HepG2 (cell line): ENCODE results near the gene KRT6C. TPM values are rescaled to one million over a fixed set of nuclear protein-coding genes. Genes with fewer than 3 reads are reported as not detected.

ENCODE experiments used
- ATAC-seq: fragments of 200-7000 bp; cut with Tn5 transposase; 3 replicates; pipeline ENCODE4 v1.9.1; 2020; ENCODE audit warnings: mild to moderate bottlenecking, moderate library complexity
- BruUV-seq: library from RNA; stranded (reverse); fragments of 400-500 nt; replicated peaks from 2 replicates; lab custom pipeline; 2021; lab: Mats Ljungman, UMichigan
- CTCF ChIA-PET: fragments of 300-600 bp; formaldehyde crosslinking; extraction: SDS; loops from one replicate; lab custom pipeline; 2021; ENCODE audit warnings: low total read pairs, inconsistent platforms, low intra/inter-chr PET ratio; lab: Yijun Ruan, JAX
- POLR2A ChIA-PET: fragments of 350-600 bp; sonication (Branson Sonifier 250); formaldehyde crosslinking; loops from one replicate; lab custom pipeline; 2020; ENCODE audit warnings: antibody characterized with exemption, inconsistent platforms; lab: Yijun Ruan, JAX
- DNase-seq: peaks from one replicate; pipeline ENCODE4 v3.0.0-alpha.2; 2015; ENCODE audit warnings: low spot score
- FAIRE-seq: peaks from 3 replicates; lab custom pipeline; 2011; peaks lifted over from hg19 to GRCh38; lab: Jason Lieb, UNC
- H2AFZ ChIP-seq: one replicate; pipeline ENCODE4 v1.6.1; 2011; ENCODE audit warnings: low read length, inconsistent platforms
- H3K27ac ChIP-seq: fragments of 300-600 bp; 3 replicates; pipeline ENCODE4 v1.8.0; 2011; ENCODE audit warnings: mixed run types, mild to moderate bottlenecking, mixed read lengths, low read length, inconsistent platforms; ENCODE audit not compliant: insufficient read depth; ENCODE audit errors: extremely low read length
- H3K27me3 ChIP-seq, 2 experiments: fragments of 200-600 bp in 1 of 2; 2 replicates in 1 of 2; 3 replicates in 1 of 2; pipeline versions ENCODE4 v1.6.0 to v1.8.0; 2011; ENCODE audit warnings: low read length in 2 of 2, mild to moderate bottlenecking in 2 of 2, moderate library complexity in 2 of 2, inconsistent platforms in 1 of 2; ENCODE audit not compliant: insufficient read depth in 2 of 2, control insufficient read depth in 1 of 2
- H3K36me3 ChIP-seq, 2 experiments: fragments of 200-600 bp in 1 of 2; replicated peaks in 1 of 2; 2 replicates in 1 of 2; 3 replicates in 1 of 2; pipeline versions ENCODE4 v1.5.1 to v1.8.0; 2011; ENCODE audit warnings: low read length in 2 of 2, inconsistent platforms in 1 of 2; ENCODE audit not compliant: insufficient read depth in 2 of 2, control insufficient read depth in 1 of 2
- H3K4me1 ChIP-seq: 2 replicates; pipeline ENCODE4 v1.5.1; 2012; ENCODE audit warnings: low read length, inconsistent platforms; ENCODE audit not compliant: insufficient read depth
- H3K4me2 ChIP-seq: 2 replicates; pipeline ENCODE4 v1.6.0; 2011; ENCODE audit warnings: low read depth, low read length, inconsistent platforms
- H3K4me3 ChIP-seq, 3 experiments: fragments of 200-600 bp in 1 of 3; sonication (generic), shearing (Covaris generic) in 1 of 3; replicated peaks in 1 of 3; 2 replicates each; pipeline ENCODE4 v1.5.1; 2011 to 2016; ENCODE audit warnings: low read length in 3 of 3, inconsistent platforms in 2 of 3, low read depth in 2 of 3, mild to moderate bottlenecking in 2 of 3, control low read depth in 1 of 3, mixed read lengths in 1 of 3; ENCODE audit not compliant: insufficient read depth in 1 of 3
- H3K79me2 ChIP-seq: one replicate; pipeline ENCODE4 v1.6.1; 2011; ENCODE audit warnings: low read length, inconsistent platforms; ENCODE audit not compliant: insufficient read depth
- H3K9ac ChIP-seq: 2 replicates; pipeline ENCODE4 v1.6.0; 2011; ENCODE audit warnings: mild to moderate bottlenecking, low read depth, low read length, inconsistent platforms; ENCODE audit not compliant: insufficient read depth
- H3K9me3 ChIP-seq: 2 replicates; pipeline ENCODE4 v1.5.1; 2012; ENCODE audit warnings: mild to moderate bottlenecking, low read length
- H4K20me1 ChIP-seq: 2 replicates; pipeline ENCODE4 v1.6.0; 2011; ENCODE audit warnings: inconsistent platforms, mild to moderate bottlenecking, low read length, moderate library complexity; ENCODE audit not compliant: insufficient read depth
- AGO2 ChIP-seq: fragments of 200-400 bp; formaldehyde crosslinking; optimal IDR thresholded peaks from 2 replicates; pipeline ENCODE3; 2017; ENCODE audit warnings: mild to moderate bottlenecking, low read depth, low read length, moderate library complexity
- ARNT2 ChIP-seq: sonication (generic); formaldehyde crosslinking; IDR thresholded peaks from 2 replicates; pipeline ENCODE4 v1.8.0; 2022; ENCODE audit warnings: mild to moderate bottlenecking, low read depth, missing genetic modification reagents, moderate library complexity
- BCL6 ChIP-seq: IDR thresholded peaks from 2 replicates; pipeline ENCODE4 v1.6.1; 2016; ENCODE audit warnings: missing genetic modification reagents, missing compliant biosample characterization
- FLYWCH1 ChIP-seq: sonication (generic); formaldehyde crosslinking; IDR thresholded peaks from 2 replicates; pipeline ENCODE4 v1.8.1; 2023; ENCODE audit warnings: mild to moderate bottlenecking, missing genetic modification reagents
- FOXA1 ChIP-seq, 2 experiments: fragments of 450-650 bp in 1 of 2; sonication (generic) in 1 of 2; formaldehyde crosslinking in 1 of 2; IDR thresholded peaks; 2 replicates each; pipeline versions ENCODE4 v1.4.0 to v1.6.1; 2016 to 2020; ENCODE audit warnings: missing genetic modification reagents in 1 of 2
- JUN ChIP-seq: sonication (generic); formaldehyde crosslinking; IDR thresholded peaks from 2 replicates; pipeline ENCODE4 v1.4.0; 2020; ENCODE audit warnings: mild to moderate bottlenecking, missing genetic modification reagents
- LCORL ChIP-seq, 2 experiments: fragments of 450-650 bp in 1 of 2; sonication (generic) in 1 of 2; formaldehyde crosslinking in 1 of 2; IDR thresholded peaks; 2 replicates each; pipeline versions ENCODE4 v1.5.0 to v1.6.1; 2017 to 2020; ENCODE audit warnings: antibody characterized with exemption in 1 of 2, missing genetic modification reagents in 1 of 2
- MED13 ChIP-seq: sonication (generic); formaldehyde crosslinking; IDR thresholded peaks from 2 replicates; pipeline ENCODE4 v1.5.0; 2020; ENCODE audit warnings: missing genetic modification reagents
- MTF2 ChIP-seq: sonication (generic); formaldehyde crosslinking; IDR thresholded peaks from 2 replicates; pipeline ENCODE4 v1.5.0; 2020; ENCODE audit warnings: missing genetic modification reagents, borderline replicate concordance
- NONO ChIP-seq, 2 experiments: fragments of 450-650 bp in 1 of 2; sonication (generic) in 1 of 2; formaldehyde crosslinking in 1 of 2; IDR thresholded peaks in 1 of 2; conservative IDR thresholded peaks in 1 of 2; 2 replicates each; pipeline versions ENCODE4 v1.6.1 to v1.8.0; 2017 to 2022; ENCODE audit warnings: mild to moderate bottlenecking in 1 of 2, missing genetic modification reagents in 1 of 2, moderate library complexity in 1 of 2
- SIN3A ChIP-seq: IDR thresholded peaks from 2 replicates; pipeline ENCODE4 v1.6.1; 2011; ENCODE audit warnings: low read depth, mild to moderate bottlenecking, control low read depth, low read length, borderline replicate concordance
- SMARCC2 ChIP-seq: fragments of 450-650 bp; IDR thresholded peaks from 2 replicates; pipeline ENCODE4 v1.6.1; 2017; ENCODE audit warnings: antibody characterized with exemption, mild to moderate bottlenecking
- SP2 ChIP-seq: sonication (generic); formaldehyde crosslinking; IDR thresholded peaks from 2 replicates; pipeline ENCODE4 v1.5.1; 2020; ENCODE audit warnings: mild to moderate bottlenecking, missing genetic modification reagents
- SRF ChIP-seq: IDR thresholded peaks from 2 replicates; pipeline ENCODE4 v1.6.1; 2011; ENCODE audit warnings: mild to moderate bottlenecking, low read depth, low read length, moderate library complexity
- XRCC5 ChIP-seq: fragments of 200-400 bp; formaldehyde crosslinking; optimal IDR thresholded peaks from 2 replicates; pipeline ENCODE3; 2017; ENCODE audit warnings: mild to moderate bottlenecking, low read length
- ZKSCAN5 ChIP-seq: sonication (generic); formaldehyde crosslinking; IDR thresholded peaks from 2 replicates; pipeline ENCODE4 v1.5.1; 2020; ENCODE audit warnings: mild to moderate bottlenecking, missing genetic modification reagents
- ZSCAN21 ChIP-seq: sonication (generic); formaldehyde crosslinking; IDR thresholded peaks from 2 replicates; pipeline ENCODE4 v1.8.0; 2022; ENCODE audit warnings: mild to moderate bottlenecking, missing genetic modification reagents, moderate library complexity, borderline replicate concordance
- WGBS: methylation state at CpG from one replicate; pipeline ENCODE4 v1.1.6; 2017; ENCODE audit warnings: low lambda C conversion rate; 5-methylcytosine and 5-hydroxymethylcytosine counted together
- in situ Hi-C: cut with HindIII; loops from 2 replicates; pipeline ENCODE4 v1.10.0; 2017; ENCODE audit warnings: low pct_unique_long_range_greater_than_20kb; ENCODE audit not compliant: extremely low pct_ligation_motif_present
- intact Hi-C: fragments of 100-400 bp; cut with micrococcal nuclease; formaldehyde crosslinking; loops from one replicate; pipeline ENCODE4 v1.10.0; 2022; ENCODE audit not compliant: unreplicated experiment
- polyA plus RNA-seq, 8 experiments: library from polyadenylated mRNA; depleted of rRNA in 3 of 8; stranded (reverse) in 7 of 8; unstranded in 1 of 8; fragments of >200 nt; fragmentation: Illumina TruSeq in 4 of 8; extraction: Trizol in 4 of 8; gene quantifications; 2 replicates each; pipeline versions ENCODE4 v1.2.1 to v1.2.3, GENCODE V29; 2011 to 2016; ENCODE audit warnings: low read depth in 4 of 8, missing spikeins in 1 of 8, mixed read lengths in 1 of 8; ENCODE audit not compliant: insufficient read depth in 1 of 8
- total RNA-seq, 5 experiments: library from RNA; depleted of rRNA; stranded (reverse); fragments of >200 nt; fragmentation: Illumina TruSeq; extraction: Trizol; gene quantifications; 2 replicates each; pipeline ENCODE4 v1.2.3, GENCODE V29; 2016; ENCODE audit warnings: low read depth in 1 of 5
- TF ChIP-seq, protein P1 (sequence below): sonication (generic); formaldehyde crosslinking; IDR thresholded peaks from 2 replicates; pipeline ENCODE4 v1.8.0; 2023; ENCODE audit warnings: mild to moderate bottlenecking, missing genetic modification reagents
- TF ChIP-seq, protein P2 (sequence below): sonication (generic); formaldehyde crosslinking; IDR thresholded peaks from 2 replicates; pipeline ENCODE4 v1.8.1; 2023; ENCODE audit warnings: mild to moderate bottlenecking, missing genetic modification reagents

The KRT6C gene
- total and polyA plus RNA-seq, 2 of the 13 experiments (the other 11 are each of a cell fraction or from before 2014, with no cell fraction given), result 0.03 TPM; not detected in 1

DNA sequence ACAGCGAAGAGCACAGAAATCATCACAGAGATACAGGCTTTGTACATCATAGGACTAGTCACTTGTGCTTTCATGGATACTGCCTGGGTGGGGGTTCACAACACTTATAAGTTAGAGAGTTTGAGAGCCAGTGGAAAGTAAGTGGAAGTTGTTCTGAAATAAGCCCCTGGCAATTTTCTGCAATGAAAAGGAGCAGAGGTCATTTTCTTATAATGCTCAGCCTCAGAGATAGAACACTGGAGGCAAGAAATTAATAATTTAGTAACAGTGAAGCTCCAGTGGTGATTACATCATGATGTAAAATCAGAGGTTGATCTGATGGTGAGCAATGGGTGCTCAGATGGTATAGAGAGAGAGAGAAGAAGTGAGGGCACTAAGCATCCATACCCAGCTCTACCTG is 13.6 kb upstream of the KRT6C start:
- DNase-seq (no peak), FAIRE-seq (no peak), ATAC-seq (no peak)
- WGBS, result 0% methylated on average over 1 of the region's 1 CpG
- in situ Hi-C loops (no loop called here), intact Hi-C loops (no loop called here)
- no TSS peak for BruUV-seq
- Histone ChIP-seq H3K4me2 (no peak overlapping the region), H3K4me3 (no peak overlapping the region), H3K79me2 (no peaks in the 10 kb centered on the region), H3K27me3 (peaks cover 0 to 9% of the 10 kb centered on the region in 2 experiments; a peak in 2 of 5 replicates), H3K9me3 (no peaks in the 10 kb centered on the region), H3K36me3 (no peaks in the 10 kb centered on the region), H2AFZ (no peak overlapping the region), H4K20me1 (no peaks in the 10 kb centered on the region), H3K9ac (no peak overlapping the region), H3K27ac (no peak overlapping the region), H3K4me1 (no peaks in the 10 kb centered on the region)
- CTCF ChIA-PET, result no interaction called here
- TF ChIP-seq MTF2 (CRISPR knock-in tag), result no peak
- TF ChIP-seq, protein P1, sequence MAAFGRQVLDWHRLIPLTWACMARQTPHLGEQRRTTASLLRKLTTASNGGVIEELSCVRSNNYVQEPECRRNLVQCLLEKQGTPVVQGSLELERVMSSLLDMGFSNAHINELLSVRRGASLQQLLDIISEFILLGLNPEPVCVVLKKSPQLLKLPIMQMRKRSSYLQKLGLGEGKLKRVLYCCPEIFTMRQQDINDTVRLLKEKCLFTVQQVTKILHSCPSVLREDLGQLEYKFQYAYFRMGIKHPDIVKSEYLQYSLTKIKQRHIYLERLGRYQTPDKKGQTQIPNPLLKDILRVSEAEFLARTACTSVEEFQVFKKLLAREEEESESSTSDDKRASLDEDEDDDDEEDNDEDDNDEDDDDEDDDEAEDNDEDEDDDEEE, result no peak
- no peak for TF ChIP-seq XRCC5
- TF ChIP-seq FLYWCH1 (CRISPR knock-in tag), result no peak
- no peak for TF ChIP-seq SIN3A
- TF ChIP-seq MED13, result no peak
- no peak for TF ChIP-seq LCORL (IDR thresholded peaks at IDR 0.05)
- no peak for TF ChIP-seq LCORL (CRISPR knock-in tag; IDR thresholded peaks at IDR 0.05)
- no peak for TF ChIP-seq ZSCAN21 (CRISPR knock-in tag)
- TF ChIP-seq, protein P2, sequence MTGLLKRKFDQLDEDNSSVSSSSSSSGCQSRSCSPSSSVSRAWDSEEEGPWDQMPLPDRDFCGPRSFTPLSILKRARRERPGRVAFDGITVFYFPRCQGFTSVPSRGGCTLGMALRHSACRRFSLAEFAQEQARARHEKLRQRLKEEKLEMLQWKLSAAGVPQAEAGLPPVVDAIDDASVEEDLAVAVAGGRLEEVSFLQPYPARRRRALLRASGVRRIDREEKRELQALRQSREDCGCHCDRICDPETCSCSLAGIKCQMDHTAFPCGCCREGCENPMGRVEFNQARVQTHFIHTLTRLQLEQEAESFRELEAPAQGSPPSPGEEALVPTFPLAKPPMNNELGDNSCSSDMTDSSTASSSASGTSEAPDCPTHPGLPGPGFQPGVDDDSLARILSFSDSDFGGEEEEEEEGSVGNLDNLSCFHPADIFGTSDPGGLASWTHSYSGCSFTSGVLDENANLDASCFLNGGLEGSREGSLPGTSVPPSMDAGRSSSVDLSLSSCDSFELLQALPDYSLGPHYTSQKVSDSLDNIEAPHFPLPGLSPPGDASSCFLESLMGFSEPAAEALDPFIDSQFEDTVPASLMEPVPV, result no peak
- TF ChIP-seq NONO (IDR thresholded peaks at IDR 0.05), result no peak
- no peak for TF ChIP-seq NONO (CRISPR knock-in tag; conservative IDR thresholded peaks at IDR 0.05)
- TF ChIP-seq AGO2, result no peak
- TF ChIP-seq ARNT2 (CRISPR knock-in tag), result no peak
- no peak for TF ChIP-seq JUN
- no peak for TF ChIP-seq SP2
- no peak for TF ChIP-seq ZKSCAN5
- TF ChIP-seq BCL6 (CRISPR knock-in tag), result no peak
- TF ChIP-seq FOXA1 (IDR thresholded peaks at IDR 0.05), result no peak
- no peak for TF ChIP-seq FOXA1 (CRISPR knock-in tag; IDR thresholded peaks at IDR 0.05)
- TF ChIP-seq SMARCC2, result no peak
- no peak for TF ChIP-seq SRF
- POLR2A ChIA-PET, result no interaction called here
